Right ventricle myocardium superior (tissue), 1 donor: ENCODE data around the gene ENTPD8. TPM values are rescaled to one million over a fixed set of nuclear protein-coding genes. Genes with fewer than 3 reads are reported as not detected.
A peak's percentile ranks its signal among the peaks of the same experiment; 100 is the strongest.

Source experiments
- ATAC-seq: fragments of 200-7000 bp; cut with Tn5 transposase; one replicate; pipeline ENCODE4 v1.9.1; 2020; ENCODE audit warnings: mild to moderate bottlenecking; ENCODE audit not compliant: poor library complexity
- DNase-seq: peaks from one replicate; pipeline ENCODE4 v3.0.0-alpha.2; 2020
- intact Hi-C: fragments of 100-400 bp; cut with DNase I; formaldehyde crosslinking; loops from one replicate; pipeline ENCODE4 v1.11.2; 2022
- long read RNA-seq: library from polyadenylated mRNA; unstranded; transcript quantifications from one replicate; pipeline ENCODE4 v2.0.0, GENCODE V29; 2021
- total RNA-seq: library from RNA; stranded (reverse); fragmentation: NEBNext Ultra II Directional; extraction: Animal tissue kit (Norgen Biotek cat#: 25700); gene quantifications from one replicate; pipeline ENCODE4 v1.2.1, GENCODE V29; 2021
- donor health status: DM: no; HTN: yes; CAD: no; lungs with severe emphysema.

ENTPD8 gene
- not detected for total RNA-seq
- long read RNA-seq, result 0 reads

- peak; percentile 40 for ATAC-seq
- intact Hi-C loops, result loop anchor here (10.0 kb wide), 1 partner anchor 147 kb away; no protein-coding TSS in a partner anchor
- peak; percentile 39 for DNase-seq
Observed at GRCh38 chr9:137441289-137441934, at the start of gene ENTPD8. Gene ENTPD8, minus strand, starts transcription at chr9:137441357. Its CDS starts 3,072 bp downstream, at chr9:137438285.

GRCh38 chr9:137490532-137491186, 49.5 kb upstream of the ENTPD8 start:
- no peak for ATAC-seq
- intact Hi-C loops, result no loop called here
- peak; percentile 6 for DNase-seq

GRCh38 chr9:137488906-137489305, 47.7 kb upstream of the ENTPD8 start:
- ATAC-seq, result no peak
- intact Hi-C loops, result no loop called here

GRCh38 chr9:137488327-137488653, 47.1 kb upstream of the ENTPD8 start:
- intact Hi-C loops, result no loop called here
- DNase-seq, result peak; percentile 35
- no peak for ATAC-seq

More at GRCh38 chr9:137488906-137489305, 47.7 kb upstream of the ENTPD8 start:
- no peak for DNase-seq

GRCh38 chr9:137487454-137488326, 46.5 kb upstream of the ENTPD8 start:
- DNase-seq, result peak; percentile 39
- intact Hi-C loops, result no loop called here
- ATAC-seq, result no peak

- intact Hi-C loops, result no loop called here
- DNase-seq, result peak; percentile 24
- no peak for ATAC-seq
Observed at GRCh38 chr9:137486545-137487453, 45.6 kb upstream of the ENTPD8 start.

- DNase-seq (no peak), ATAC-seq (no peak)
- intact Hi-C loops, result no loop called here
Observed at GRCh38 chr9:137486141-137486490, 45.0 kb upstream of the ENTPD8 start.

GRCh38 chr9:137485343-137486140, 44.4 kb upstream of the ENTPD8 start:
- ATAC-seq (no peak), DNase-seq (peak; percentile 37)
- intact Hi-C loops, result no loop called here

GRCh38 chr9:137484551-137485315, 43.6 kb upstream of the ENTPD8 start:
- ATAC-seq (no peak), DNase-seq (peak; percentile 26)
- intact Hi-C loops, result no loop called here

- ATAC-seq, result peak; percentile 63
- intact Hi-C loops, result no loop called here
- DNase-seq, result peak; percentile 67
Observed at GRCh38 chr9:137482094-137482781, 41.1 kb upstream of the ENTPD8 start.

GRCh38 chr9:137480686-137481683, 39.8 kb upstream of the ENTPD8 start:
- ATAC-seq, result no peak
- peak; percentile 36 for DNase-seq
- intact Hi-C loops, result no loop called here

GRCh38 chr9:137479892-137480685, 38.9 kb upstream of the ENTPD8 start:
- intact Hi-C loops, result no loop called here
- ATAC-seq (no peak), DNase-seq (peak; percentile 17)

GRCh38 chr9:137478962-137479861, 38.1 kb upstream of the ENTPD8 start:
- intact Hi-C loops, result no loop called here
- ATAC-seq (no peak), DNase-seq (peak; percentile 39)

GRCh38 chr9:137478613-137478961, 37.4 kb upstream of the ENTPD8 start:
- DNase-seq (peak; percentile 33), ATAC-seq (no peak)
- intact Hi-C loops, result no loop called here
